ENCODE data around the gene EFS.

- TF ChIP-seq POLR2AphosphoS5 (IDR thresholded peaks at IDR 0.05; ENCODE audit: low read depth, low read length) (no peak), MAX (IDR thresholded peaks at IDR 0.05) (no peak), EP300 (IDR thresholded peaks at IDR 0.05; ENCODE audit: borderline replicate concordance in 1 of 2, low read depth in 2 of 2, low read length in 2 of 2) (no peak), CHD1 (IDR thresholded peaks at IDR 0.05; ENCODE audit: low read depth, low read length) (no peak)
These were observed 20.3 kb upstream of the EFS start for GRCh38 chr14:23385244-23385641.
